Cerebellar cortex (tissue), 1 donor: ENCODE measurements around the gene TSEN34.
"Not testable (repeated sequence)": the region's sequence is repeated elsewhere in the genome, so short reads cannot be mapped to it uniquely, and the experiment has no call there.

Source experiments
- DNase-seq: peaks from one replicate; pipeline ENCODE4 v3.0.0-alpha.2; 2015; ENCODE audit warnings: low spot score

The TSEN34 gene

DNA sequence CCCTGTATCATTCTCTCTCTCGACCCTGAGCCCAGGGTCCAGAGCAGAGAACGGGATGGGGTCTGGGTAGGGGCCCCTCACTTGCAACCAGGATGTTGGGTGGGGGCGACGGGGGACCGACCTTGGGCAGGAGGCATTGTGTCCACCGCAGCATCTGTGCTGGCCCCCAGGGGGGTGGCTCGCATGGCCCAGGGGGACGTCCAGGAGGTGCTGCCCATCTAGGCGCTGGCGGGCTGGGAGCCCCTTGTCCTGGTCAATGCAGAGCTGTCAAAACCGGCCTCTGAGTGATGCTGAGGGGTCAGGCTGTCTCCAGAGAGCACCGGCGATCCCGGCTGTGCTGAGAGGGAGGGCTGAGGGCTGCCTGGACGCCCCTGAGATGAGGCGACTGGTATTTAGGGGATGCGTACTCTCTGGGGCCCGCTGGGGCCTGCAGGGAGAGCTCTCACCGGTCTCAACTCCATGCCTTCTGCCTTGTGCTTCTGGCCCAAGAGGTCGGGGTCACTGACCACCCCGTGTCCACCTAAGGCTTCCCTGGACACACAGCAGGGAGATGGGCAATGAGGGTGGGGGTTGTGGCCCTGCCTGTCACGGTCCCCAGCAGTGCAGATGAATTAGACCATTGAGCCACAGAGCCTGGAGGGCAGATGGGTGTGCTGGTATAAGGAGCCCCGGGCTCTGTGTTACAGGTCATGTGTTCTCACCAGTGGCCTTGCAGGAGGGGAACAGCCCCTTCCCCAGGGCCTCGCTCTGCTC, 18.1 kb downstream of the TSEN34 start:
- peak; percentile 55 for DNase-seq

DNA sequence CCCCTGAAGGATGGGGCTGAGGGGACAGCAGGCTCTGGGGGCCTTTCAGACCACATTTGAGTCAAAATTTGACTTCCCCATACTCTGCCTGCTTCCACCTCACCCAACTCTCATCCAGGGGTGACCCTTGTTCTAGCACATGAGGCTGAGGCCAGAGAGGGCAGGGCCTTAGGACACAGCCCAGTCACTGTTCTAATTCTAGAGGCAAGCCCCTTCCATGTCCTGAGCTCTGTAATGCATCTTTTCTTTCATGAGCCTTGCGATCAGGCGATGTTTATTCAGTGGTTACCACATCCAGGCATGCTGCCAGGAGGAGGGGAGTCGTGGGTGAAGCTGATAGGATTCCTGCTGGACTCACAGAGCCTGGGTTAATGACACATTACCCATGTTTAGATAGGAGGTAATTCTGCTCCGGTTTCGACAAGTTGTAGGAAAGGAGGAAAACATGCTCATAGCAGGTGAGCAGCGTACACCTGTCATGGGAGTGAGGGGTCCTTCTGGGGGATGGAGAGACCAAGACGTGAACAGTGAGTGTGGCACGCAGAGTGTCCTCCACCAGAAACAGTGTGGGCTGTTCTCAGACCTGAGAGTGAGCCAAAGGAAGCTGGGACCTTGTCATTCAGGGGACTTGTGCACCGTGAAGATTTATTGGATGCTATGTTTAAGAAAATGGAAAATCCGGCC, 18.8 kb downstream of the TSEN34 start:
- DNase-seq: peak; percentile 80

DNA sequence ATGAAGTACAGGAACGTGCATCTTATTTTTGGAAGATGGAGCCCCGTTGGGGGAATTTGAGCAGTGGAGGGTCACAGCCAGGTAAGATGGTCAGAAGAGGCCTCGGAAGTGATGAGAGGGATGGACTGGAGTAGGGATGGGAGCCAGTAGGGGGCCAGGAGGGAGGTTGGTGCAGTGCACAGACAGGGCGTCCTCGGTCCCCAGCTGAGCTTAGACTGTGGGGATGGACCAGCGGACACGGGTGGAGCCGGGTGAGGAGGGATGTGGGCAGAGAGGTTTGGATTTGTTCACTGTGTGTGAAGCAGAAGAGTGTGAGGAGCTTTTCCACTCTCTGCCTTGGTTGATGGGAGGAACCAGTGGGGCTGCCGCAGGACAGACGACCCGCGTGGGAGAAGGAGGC, 20.1 kb downstream of the TSEN34 start:
- peak; percentile 17 for DNase-seq

DNA sequence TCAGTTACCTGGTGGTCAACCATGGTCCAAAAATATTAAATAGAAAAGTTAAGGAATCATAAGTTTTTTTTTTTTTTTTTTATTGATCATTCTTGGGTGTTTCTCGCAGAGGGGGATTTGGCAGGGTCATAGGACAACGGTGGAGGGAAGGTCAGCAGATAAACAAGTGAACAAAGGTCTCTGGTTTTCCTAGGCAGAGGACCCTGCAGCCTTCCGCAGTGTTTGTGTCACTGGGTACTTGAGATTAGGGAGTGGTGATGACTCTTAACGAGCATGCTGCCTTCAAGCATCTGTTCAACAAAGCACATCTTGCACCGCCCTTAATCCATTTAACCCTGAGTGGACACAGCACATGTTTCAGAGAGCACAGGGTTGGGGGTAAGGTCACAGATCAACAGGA, 23.1 kb downstream of the TSEN34 start:
- DNase-seq: not testable (repeated sequence)

DNA sequence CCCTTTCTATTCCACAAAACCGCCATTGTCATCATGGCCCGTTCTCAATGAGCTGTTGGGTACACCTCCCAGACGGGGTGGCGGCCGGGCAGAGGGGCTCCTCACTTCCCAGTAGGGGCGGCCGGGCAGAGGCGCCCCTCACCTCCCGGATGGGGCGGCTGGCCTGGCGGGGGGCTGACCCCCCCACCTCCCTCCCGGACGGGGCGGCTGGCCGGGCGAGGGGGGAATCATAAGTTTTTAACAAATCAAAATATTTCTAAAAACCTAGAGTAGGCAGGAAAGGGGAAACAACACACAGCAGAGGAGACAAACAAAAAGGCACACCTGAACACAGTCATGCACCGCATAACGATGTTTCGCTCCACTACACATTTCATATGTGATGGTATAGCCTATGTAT, 23.6 kb downstream of the TSEN34 start:
- not testable (repeated sequence) for DNase-seq

DNA sequence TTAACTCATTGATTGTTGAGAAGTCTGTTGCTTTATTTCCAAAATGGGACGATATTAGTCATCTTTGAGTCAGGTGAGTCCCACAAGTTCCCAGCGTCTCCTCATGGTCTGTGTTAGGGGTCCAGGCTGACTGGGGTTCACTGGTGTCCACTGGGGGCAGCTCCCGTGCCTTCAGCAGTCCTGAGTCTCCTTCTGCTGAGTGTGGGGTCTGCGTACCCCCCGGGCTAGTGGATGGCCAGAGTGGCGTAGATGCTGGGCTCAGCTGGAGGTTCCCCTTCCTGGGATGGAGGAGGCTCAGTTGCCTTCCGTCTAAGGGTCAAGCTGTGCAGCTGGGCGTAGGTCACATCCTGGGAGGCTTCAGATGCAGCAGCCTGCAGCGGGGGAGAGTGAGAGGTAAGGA, 25.8 kb downstream of the TSEN34 start:
- no peak for DNase-seq

DNA sequence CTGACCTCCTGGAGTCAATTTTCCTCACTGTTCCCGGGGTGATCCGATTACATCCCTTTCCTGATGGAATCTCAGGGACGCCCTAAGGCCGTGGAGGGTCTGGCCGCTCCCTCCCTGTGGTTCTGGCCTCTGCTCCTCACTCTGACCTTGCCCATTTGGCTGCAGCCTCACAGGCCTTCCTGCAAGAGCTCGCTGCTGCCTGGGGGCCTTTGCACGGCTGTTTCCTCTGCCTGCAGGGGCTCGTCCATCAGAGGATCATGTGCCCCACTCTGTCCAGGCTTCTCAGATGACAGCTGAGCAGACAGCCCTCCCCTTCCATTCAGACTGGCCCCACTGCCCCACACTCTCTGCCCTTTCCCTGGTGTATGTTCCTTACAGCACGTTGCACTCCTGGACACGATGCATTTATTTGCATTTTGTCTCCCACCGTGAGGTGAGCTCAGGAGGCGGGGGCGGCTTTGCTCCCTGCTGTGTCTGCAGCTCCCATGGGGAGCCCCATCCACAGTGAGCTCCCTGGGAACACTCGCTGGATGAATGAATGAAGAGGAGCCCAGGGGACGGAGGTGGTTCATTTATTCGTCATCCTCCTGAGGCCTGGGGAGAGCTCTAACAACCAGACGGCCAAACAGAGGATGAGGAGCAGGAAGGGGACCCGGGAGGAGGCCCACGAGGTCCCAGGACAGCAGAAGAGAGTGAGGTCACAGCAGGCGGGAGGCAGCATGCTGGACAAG, 26.6 kb downstream of the TSEN34 start:
- not testable (repeated sequence) for DNase-seq

DNA sequence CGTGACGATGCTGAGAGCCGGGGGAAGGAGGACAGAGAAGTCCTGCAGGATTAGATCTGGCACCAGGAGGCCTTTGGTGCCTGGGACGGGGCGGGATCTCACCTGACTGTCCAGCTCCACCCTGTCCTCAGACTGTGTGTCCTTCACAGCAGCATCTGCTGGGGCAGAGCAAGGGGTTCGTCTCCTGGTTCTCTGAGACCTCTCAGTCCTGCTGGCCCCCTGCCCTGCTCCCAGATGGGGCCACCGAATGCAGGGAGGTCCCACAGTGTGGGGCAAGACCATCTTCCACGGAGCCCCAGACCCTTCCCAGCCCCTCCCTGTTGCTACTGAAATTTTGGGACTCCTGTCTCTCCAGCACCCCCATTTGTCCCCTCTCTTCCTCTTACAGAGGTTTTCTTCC, 27.2 kb downstream of the TSEN34 start:
- no peak for DNase-seq

DNA sequence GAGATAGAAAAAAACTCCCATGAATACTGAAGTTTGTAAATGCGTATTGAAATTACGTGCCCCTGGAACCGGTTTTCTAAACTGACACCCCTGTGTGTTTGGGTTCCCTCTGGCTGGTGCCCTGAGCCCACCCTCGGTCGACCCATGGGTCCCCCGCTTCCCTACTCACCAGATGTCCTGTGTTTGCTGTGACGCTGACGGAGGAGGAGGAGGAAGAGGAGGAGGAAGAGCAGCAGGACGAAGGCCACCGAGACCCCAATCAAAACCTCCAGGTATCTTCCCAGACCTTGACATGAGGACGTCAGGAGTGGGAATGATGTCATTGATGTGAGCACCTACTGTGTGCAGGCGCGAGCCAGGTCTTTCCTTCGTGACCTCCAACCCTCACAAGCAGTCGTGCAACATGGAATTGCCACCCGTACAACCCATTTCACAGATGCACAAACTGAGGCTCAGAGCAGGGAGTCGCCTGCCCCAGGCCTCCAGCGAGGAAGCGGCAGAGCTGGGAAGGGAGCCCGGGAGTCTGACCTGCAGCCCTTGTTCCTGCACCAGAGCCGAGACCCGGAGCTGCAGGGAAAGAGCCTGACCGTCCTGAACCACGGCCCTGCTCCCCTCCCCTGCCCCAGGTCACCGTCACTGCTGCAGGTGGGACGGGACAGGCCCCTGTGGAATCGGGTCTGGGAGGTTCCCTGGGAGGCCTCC, 28.0 kb downstream of the TSEN34 start:
- DNase-seq: no peak

DNA sequence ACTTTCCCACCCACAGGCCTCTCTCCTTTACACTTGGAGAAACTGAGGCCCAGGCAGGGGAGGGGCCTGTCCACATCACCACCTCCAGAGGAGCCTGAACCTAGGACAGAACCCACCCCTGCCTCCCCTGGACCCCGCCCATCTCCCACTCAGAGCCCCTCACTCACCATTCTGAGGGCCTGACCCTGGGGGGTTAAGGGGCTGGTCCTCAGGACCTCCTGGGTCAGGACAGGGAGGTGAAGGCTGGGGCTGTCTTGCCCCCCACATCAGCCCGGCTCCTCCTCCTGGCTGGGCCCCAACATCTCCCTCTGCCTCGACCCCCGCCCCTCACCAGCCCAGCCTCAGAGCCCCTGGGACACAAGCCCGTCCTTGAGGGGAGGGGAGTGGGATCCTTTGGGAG, 28.6 kb downstream of the TSEN34 start:
- not testable (repeated sequence) for DNase-seq

DNA sequence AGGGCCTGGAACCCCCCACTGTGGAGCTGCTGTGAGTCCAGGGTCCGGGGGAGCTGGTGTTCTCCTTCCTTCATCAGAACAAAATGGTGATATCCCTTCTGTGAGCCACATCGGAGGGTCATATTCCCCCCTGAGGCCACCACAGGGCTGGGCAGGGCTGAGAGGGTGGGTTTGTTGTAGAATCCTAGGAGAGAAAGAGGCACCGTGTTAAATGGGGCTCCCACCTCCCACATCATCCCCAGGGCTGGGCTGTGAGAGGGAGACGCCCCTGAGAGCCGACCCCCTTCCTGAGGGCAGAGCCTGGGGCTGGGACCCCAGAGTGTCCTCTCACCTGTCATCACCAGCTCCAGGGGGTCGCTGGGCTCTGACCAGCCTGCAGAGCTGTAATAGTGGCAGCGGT, 30.8 kb downstream of the TSEN34 start:
- not testable (repeated sequence) for DNase-seq

DNA sequence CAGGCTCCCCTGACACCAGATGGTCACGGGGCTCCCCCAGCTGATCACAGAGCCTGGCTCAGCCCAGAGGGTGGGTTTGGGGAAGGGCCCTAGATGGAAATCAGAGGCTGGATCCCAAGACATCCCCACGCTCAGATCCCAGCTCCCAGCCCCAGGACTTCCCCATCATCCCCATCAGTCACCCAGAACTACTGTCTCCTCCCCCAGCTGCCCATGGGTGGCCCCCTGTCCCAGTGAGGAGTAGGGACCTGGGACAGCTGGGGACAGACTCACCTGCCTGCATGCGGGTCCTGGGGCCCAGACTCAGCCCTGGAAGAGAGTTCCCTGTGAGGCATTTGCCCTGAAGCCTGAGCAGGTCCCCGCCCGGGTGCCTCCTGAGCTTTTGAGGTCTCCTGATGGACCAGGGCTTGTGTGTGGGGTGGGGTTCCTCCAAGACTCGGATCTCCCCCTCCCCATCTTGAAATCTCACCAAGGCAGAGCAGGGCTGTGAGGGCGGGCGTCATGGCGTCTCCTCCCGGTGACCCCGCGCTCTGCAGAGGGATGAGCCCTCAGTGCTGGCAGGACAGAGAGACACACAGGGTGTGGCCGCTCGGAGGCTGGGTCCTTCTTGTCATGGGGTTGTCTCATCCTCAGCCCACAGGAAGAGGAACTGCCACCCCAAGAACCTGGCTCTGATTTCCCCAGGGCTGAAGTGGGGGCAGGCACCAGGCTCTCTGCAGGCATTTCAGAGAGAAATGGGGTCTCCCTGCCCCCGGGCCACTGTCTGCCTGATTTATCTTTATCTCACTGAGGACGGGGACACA, 31.6 kb downstream of the TSEN34 start, which contains the start of gene LILRB3:
Gene LILRB3, minus strand, starts transcription at position 534 of the 803 bp plus-strand sequence. Its CDS starts 31 bp downstream, at position 503.
- not testable (repeated sequence) for DNase-seq

DNA sequence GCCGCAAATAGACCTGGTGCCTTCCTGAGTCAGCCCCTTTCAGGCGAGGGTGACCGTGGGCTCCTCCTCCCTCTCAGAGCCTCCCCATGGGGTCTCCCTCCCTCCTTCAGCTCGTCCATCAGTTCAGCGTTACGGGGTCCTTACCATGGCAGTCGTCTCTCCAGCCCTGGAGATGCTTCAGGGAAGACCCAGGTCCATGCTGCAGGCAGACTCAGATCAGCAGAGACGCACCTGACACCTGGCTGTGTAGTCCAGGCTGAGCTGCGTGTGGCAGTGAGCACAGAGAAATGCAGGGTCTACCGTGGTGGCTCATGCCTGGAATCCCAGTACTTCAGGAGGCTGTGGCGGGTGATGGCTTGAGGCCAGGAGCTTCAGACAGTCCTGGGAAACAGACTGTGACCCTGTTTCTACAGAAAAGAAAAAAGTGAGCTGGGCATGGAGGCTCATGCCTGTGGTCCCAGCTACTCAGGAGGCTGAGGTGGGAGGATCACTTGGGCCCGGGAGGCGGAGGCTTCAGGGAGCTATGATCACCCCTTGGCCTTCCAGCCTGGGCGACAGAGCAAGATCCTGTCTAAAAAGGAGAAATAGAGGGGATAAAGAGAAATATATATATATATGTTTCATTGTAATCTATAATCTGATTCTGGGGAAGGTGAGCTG, 32.3 kb downstream of the TSEN34 start:
- DNase-seq: not testable (repeated sequence)

DNA sequence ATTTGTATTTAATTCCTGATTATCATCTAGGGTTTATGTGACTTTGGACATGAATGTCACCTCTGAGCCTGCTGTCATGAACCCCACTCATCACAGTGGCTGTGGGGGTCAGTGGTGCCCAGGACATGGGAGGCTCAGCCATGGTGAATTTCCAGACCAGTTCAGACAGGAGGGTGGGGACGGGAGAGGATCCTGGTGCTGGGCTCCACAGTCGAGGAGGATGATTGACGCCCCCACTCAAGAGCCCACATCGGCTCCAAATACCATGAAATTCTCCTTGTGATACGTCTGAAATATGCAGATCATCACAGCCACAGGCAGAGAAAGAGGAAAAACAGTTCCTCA, 32.8 kb downstream of the TSEN34 start:
- DNase-seq: not testable (repeated sequence)

DNA sequence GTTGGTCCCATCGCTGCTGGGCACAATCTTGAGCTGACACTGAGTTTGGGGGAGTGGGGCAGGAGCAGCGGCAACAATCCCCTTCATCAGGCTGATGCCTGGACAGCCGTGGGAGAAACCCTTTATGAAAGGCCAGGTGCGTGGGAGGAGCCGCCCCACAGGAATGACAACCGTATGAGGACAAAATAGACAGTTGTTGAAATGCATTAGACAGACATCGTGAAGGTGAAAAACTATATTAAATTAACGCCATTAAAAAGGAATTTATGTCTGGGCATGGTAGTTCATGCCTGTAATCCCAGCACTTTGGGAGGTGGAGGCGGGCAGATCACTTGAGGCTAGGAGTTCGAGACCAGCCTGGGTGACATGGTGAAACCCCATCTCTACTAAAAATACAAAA, 33.5 kb downstream of the TSEN34 start:
- DNase-seq: not testable (repeated sequence)

DNA sequence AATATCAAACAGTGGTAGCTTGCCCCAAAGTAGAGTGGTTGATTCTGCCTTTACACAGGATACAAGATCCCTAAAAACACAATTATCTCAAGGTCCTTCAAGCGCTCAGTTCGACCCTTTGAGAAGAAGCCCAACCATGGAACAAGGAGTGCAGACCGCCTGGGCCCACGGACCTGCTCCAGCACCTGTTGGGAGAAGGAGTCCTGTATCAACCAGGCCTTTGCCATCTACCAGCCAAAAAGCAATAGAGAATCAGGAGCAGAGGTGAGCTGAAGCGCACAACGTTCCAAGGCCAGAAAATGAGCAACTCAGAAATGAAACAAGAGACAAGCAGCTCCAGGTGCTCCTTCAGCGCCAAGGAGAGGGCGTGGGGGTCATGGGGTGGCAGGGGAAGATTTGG, 38.0 kb downstream of the TSEN34 start:
- no peak for DNase-seq

DNA sequence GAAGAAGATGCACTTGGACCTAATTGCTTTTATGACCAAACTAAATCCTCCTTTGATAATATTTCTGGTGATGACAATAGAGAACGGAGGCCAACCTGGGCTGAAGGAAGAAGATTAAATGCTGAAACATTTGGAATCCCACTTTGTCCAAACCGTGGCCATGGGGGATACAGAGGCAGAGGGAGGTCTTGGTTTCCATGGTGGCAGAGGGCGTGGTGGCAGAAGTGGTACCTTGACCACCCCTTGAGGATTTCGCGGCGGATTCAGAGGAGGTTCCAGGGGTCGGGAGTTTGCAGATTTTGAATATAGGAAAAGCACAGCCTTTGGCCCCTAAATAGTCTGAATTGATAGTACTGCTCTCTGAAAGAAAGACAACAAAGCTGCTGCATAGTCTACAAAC, 38.9 kb downstream of the TSEN34 start:
- DNase-seq: no peak

DNA sequence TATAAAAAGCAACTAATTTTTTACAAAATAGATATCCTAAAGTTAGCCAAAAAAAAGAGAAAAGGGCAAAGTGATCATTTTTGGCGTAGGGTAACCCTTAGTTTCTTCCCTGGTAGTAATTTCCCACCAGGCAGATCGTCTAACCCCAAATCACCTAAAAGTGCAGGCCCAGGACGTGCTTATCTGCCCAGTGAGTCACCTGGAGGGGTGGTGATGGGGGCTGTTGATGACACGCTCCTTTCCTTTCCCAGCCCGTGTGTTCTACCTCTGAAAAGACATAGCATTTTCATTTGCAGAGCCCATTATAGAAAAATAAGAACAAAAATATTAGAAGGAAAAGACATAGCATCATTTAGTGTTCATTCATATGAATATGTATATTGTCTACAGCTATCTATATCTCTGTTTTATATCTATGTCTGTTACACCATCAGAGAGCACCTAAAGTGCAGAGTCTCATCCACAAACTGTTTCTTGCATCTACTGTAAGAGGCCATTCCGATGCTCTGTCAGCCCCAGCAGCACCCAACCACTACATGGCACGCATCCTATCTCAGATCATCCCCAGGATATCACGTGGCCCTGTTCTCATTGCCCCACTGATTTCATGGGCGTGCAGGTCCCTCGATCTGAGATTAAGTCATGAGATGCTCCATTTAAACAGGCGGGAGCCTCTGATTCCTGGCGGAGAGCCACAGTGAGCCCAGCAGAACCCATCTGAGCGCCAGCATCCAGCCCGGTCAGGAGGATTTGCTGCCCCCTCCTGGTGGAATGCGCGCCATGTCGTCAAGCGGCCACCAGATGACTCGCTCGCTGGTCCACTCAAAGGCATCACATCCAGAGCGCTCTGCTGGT, 40.2 kb downstream of the TSEN34 start:
- DNase-seq: peak; percentile 88

DNA sequence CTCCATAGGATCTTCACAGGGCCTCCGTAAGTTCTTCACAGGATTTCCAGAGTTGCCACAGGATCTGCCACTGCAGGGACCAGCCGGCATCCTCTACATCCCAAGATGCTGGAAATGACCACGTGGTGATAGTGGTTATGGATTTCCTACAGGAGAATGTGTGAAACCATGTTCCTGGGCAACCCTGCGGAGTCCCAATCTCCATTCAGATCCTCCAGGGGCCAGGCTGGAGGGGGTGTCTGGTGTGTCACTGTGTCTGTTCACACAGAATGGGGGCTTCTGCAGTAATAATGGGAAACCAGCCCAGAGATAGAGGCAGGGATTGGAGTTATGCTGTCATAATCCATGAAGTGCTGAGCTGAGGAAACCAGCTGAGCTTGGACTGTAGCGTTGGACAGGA, 42.8 kb downstream of the TSEN34 start:
- no peak for DNase-seq
